ENCODE results near the gene CTNNB1. TPM values are rescaled to one million over a fixed set of nuclear protein-coding genes. Genes with fewer than 3 reads are reported as not detected.

CTNNB1 gene
- total and polyA plus RNA-seq, 2 of the 8 experiments (the other 6 are each of a cell fraction or from before 2014, with no cell fraction given): 356 to 579 TPM

- H4K20me1 ChIP-seq (replicated peaks in 1 of 2; ENCODE audit: control insufficient read depth in 1 of 2, insufficient read depth in 2 of 2, low read length in 2 of 2): no peaks in the 10 kb centered on the region
- H4K91ac ChIP-seq (replicated peaks; ENCODE audit: insufficient read length, low read length): no peak overlapping the region
- H2AFZ ChIP-seq (ENCODE audit: low read length): no peak overlapping the region
- 88% methylated on average over 4 of the region's 4 CpGs; no CpG with 5 or more reads in 1 of the 2 experiments for WGBS, 2 experiments (ENCODE audit: extremely low coverage in 1 of 2, insufficient coverage in 1 of 2, insufficient read length in 1 of 2, insufficient replicate concordance in 2 of 2, low coverage in 1 of 2, low lambda C conversion rate in 2 of 2, missing lambda C conversion rate in 1 of 2)
- no peak overlapping the region for H2AK5ac ChIP-seq (ENCODE audit: low read depth, low read length)
- no peaks in the 10 kb centered on the region for H3K4me1 ChIP-seq (replicated peaks in 1 of 4; ENCODE audit: control insufficient read depth in 3 of 4, insufficient read depth in 4 of 4, low read length in 3 of 4)
- no peak overlapping the region for H3K4ac ChIP-seq (replicated peaks; ENCODE audit: insufficient read length, low read depth, low read length)
- no peaks in the 10 kb centered on the region for H3K9me3 ChIP-seq (ENCODE audit: insufficient read depth in 2 of 2, low read depth in 1 of 2, low read length in 1 of 2)
- POLR2A ChIA-PET (ENCODE audit: partially characterized antibody): interaction anchor here (1.7 kb wide), 1 partner anchor 14 kb away, joined by 7 read pairs; no protein-coding TSS in a partner anchor
- no peak overlapping the region for H3K9ac ChIP-seq (replicated peaks in 1 of 4; ENCODE audit: extremely low read depth in 1 of 4, low read depth in 3 of 4, low read length in 3 of 4)
- H2BK5ac ChIP-seq (ENCODE audit: low read depth, low read length): no peak overlapping the region
- no peak overlapping the region for H3K56ac ChIP-seq (replicated peaks; ENCODE audit: insufficient read length, low read depth, low read length)
- H2BK15ac ChIP-seq (ENCODE audit: low read length): no peak overlapping the region
- no peaks in the 10 kb centered on the region for H3K23me2 ChIP-seq (ENCODE audit: low read depth, low read length)
- CTCF ChIA-PET (ENCODE audit: partially characterized antibody): no interaction called here
- H3K36me3 ChIP-seq (ENCODE audit: control insufficient read depth in 2 of 4, insufficient read depth in 4 of 4, low read length in 3 of 4): no peaks in the 10 kb centered on the region
- no peaks in the 10 kb centered on the region for H3K27me3 ChIP-seq (replicated peaks in 1 of 4; ENCODE audit: control insufficient read depth in 3 of 4, extremely low read depth in 1 of 4, insufficient read depth in 3 of 4, low read length in 3 of 4)
- no peak overlapping the region for H2BK12ac ChIP-seq (ENCODE audit: low read depth, low read length)
- H3K23ac ChIP-seq (ENCODE audit: insufficient read length): no peak overlapping the region
- no peak overlapping the region for H3K4me3 ChIP-seq (ENCODE audit: extremely low read depth in 1 of 4, insufficient read depth in 2 of 4, low read depth in 3 of 4, low read length in 4 of 4)
- no peak overlapping the region for H4K5ac ChIP-seq (ENCODE audit: insufficient read length, low read depth, low read length)
- DNase-seq (ENCODE audit: low read depth in 1 of 2, low spot score in 2 of 2) (no peak), FAIRE-seq (no peak)
- no peak overlapping the region for H4K8ac ChIP-seq (ENCODE audit: extremely low read depth, insufficient read depth, low read length)
- no peaks in the 10 kb centered on the region for H3K79me2 ChIP-seq (ENCODE audit: control insufficient read depth in 1 of 2, insufficient read depth in 2 of 2, low read length in 2 of 2)
- H2BK120ac ChIP-seq (replicated peaks; ENCODE audit: low read depth, low read length): peak overlapping the region; percentile 24
- H3K79me1 ChIP-seq (ENCODE audit: low read depth, low read length): no peaks in the 10 kb centered on the region
- no peak overlapping the region for H3K4me2 ChIP-seq (ENCODE audit: insufficient read depth in 1 of 2, low read depth in 2 of 2, low read length in 2 of 2)
- H3K14ac ChIP-seq (ENCODE audit: insufficient read length): no peak overlapping the region
- no peak overlapping the region for H3K27ac ChIP-seq (ENCODE audit: low read depth, low read length)
- no peak overlapping the region for H2BK20ac ChIP-seq (ENCODE audit: low read length)
- no peak overlapping the region for H3K18ac ChIP-seq (ENCODE audit: extremely low read depth, low read length)
- TF ChIP-seq CREB1 (IDR thresholded peaks at IDR 0.05): no peak
- TF ChIP-seq USF2 (IDR thresholded peaks at IDR 0.05; ENCODE audit: low read length): no peak
- no peak for TF ChIP-seq PHF8 (conservative IDR thresholded peaks at IDR 0.05; ENCODE audit: low read depth, low read length)
- TF ChIP-seq SP1 (IDR thresholded peaks at IDR 0.05; ENCODE audit: low read depth, low read length): no peak
- TF ChIP-seq MAX (IDR thresholded peaks at IDR 0.05): no peak
- no peak for TF ChIP-seq FOSL1 (IDR thresholded peaks at IDR 0.05; ENCODE audit: insufficient read depth, low read depth, low read length)
- no peak for TF ChIP-seq EP300 (IDR thresholded peaks at IDR 0.05; ENCODE audit: borderline replicate concordance in 1 of 2, low read depth in 2 of 2, low read length in 2 of 2)
- no peak for TF ChIP-seq SIN3A (conservative IDR thresholded peaks at IDR 0.05 in 1 of 2, IDR thresholded peaks at IDR 0.05 in 1 of 2; ENCODE audit: low read depth in 1 of 2, low read length in 2 of 2)
- TF ChIP-seq RNF2 (IDR thresholded peaks at IDR 0.05; ENCODE audit: borderline replicate concordance, low read depth, low read length, missing control alignments, poor library complexity, severe bottlenecking): no peak
- TF ChIP-seq CEBPB (IDR thresholded peaks at IDR 0.05; ENCODE audit: low read depth, low read length): no peak
- no peak for TF ChIP-seq SIX5 (IDR thresholded peaks at IDR 0.05; ENCODE audit: low read depth, low read length)
- no peak for TF ChIP-seq TAF1 (IDR thresholded peaks at IDR 0.05; ENCODE audit: low read depth, low read length)
- no peak for TF ChIP-seq TCF12 (IDR thresholded peaks at IDR 0.05; ENCODE audit: low read depth, low read length)
Measured at GRCh38 chr3:41258239-41258800, 59.0 kb downstream of the CTNNB1 start.

All from H1 (cell line).